NCI-H345 treated with DMSO at 0.1 percent for 48 hours (cell line): ENCODE data around the gene ATL1.
"Not testable (repeated sequence)": the region's sequence is repeated elsewhere in the genome, so short reads cannot be mapped to it uniquely, and the experiment has no call there.

Source experiments
- DNase-seq: peaks from one replicate; lab custom pipeline; 2025; ENCODE audit not compliant: unreplicated experiment; lab: John Stamatoyannopoulos, UW

ATL1 gene

GRCh38 chr14:50649691-50650090, 89.7 kb downstream of the ATL1 start:
- no peak for DNase-seq

- no peak for DNase-seq
These were observed 96.8 kb downstream of the ATL1 start for GRCh38 chr14:50656776-50657175.

- no peak for DNase-seq
These were observed 97.8 kb downstream of the ATL1 start for GRCh38 chr14:50657753-50658152.

- no peak for DNase-seq
These were observed 98.3 kb downstream of the ATL1 start for GRCh38 chr14:50658203-50658602.

- no peak for DNase-seq
These were observed 99.5 kb downstream of the ATL1 start for GRCh38 chr14:50659327-50659974.

GRCh38 chr14:50664579-50664978, 104.6 kb downstream of the ATL1 start:
- not testable (repeated sequence) for DNase-seq

GRCh38 chr14:50665300-50665699, 105.4 kb downstream of the ATL1 start:
- not testable (repeated sequence) for DNase-seq

- DNase-seq: no peak
These were observed 107.1 kb downstream of the ATL1 start for GRCh38 chr14:50666772-50667683.

GRCh38 chr14:50667684-50667995, 107.7 kb downstream of the ATL1 start:
- DNase-seq: no peak

- peak; percentile 63 for DNase-seq
These were observed 108.3 kb downstream of the ATL1 start, which contains the start of gene SAV1 for GRCh38 chr14:50667996-50668825. Gene SAV1, minus strand, starts transcription at chr14:50668306. Its CDS starts 339 bp downstream, at chr14:50667967.

- no peak for DNase-seq
These were observed 108.8 kb downstream of the ATL1 start for GRCh38 chr14:50668826-50669143.

GRCh38 chr14:50669441-50669986, 109.6 kb downstream of the ATL1 start:
- no peak for DNase-seq

- no peak for DNase-seq
These were observed 110.4 kb downstream of the ATL1 start for GRCh38 chr14:50670196-50670865.

- DNase-seq: no peak
These were observed 110.9 kb downstream of the ATL1 start for GRCh38 chr14:50670866-50671256.

GRCh38 chr14:50675597-50675996, 115.7 kb downstream of the ATL1 start:
- DNase-seq: no peak

GRCh38 chr14:50676814-50677516, 117.0 kb downstream of the ATL1 start:
- no peak for DNase-seq

- DNase-seq: no peak
These were observed 117.7 kb downstream of the ATL1 start for GRCh38 chr14:50677527-50678063.

- no peak for DNase-seq
These were observed 118.2 kb downstream of the ATL1 start for GRCh38 chr14:50678163-50678562.

GRCh38 chr14:50679674-50680073, 119.7 kb downstream of the ATL1 start:
- no peak for DNase-seq
